Ectodermal cell (in vitro differentiated cells): ENCODE measurements around the gene ZC3H18.

Source experiments
- H3K27ac ChIP-seq: 2 replicates; pipeline ENCODE4 v1.7.0; 2013; ENCODE audit warnings: mild to moderate bottlenecking, low read depth, low read length; ENCODE audit not compliant: insufficient read depth, poor library complexity, severe bottlenecking
- H3K27me3 ChIP-seq: 2 replicates; pipeline ENCODE4 v1.7.0; 2013; ENCODE audit warnings: mild to moderate bottlenecking, low read length; ENCODE audit not compliant: insufficient read depth, control insufficient read depth, poor library complexity, severe bottlenecking
- H3K36me3 ChIP-seq: one replicate; pipeline ENCODE4 v1.7.0; 2013; ENCODE audit warnings: low read length; ENCODE audit not compliant: control insufficient read depth, insufficient read depth
- H3K4me1 ChIP-seq: one replicate; pipeline ENCODE4 v1.7.0; 2013; ENCODE audit warnings: low read length; ENCODE audit not compliant: control insufficient read depth, insufficient read depth
- H3K4me3 ChIP-seq: 2 replicates; pipeline ENCODE4 v1.7.0; 2013; ENCODE audit warnings: low read depth, low read length, control low read depth; ENCODE audit not compliant: insufficient read depth
- H3K9me3 ChIP-seq: 2 replicates; pipeline ENCODE4 v1.7.0; 2013; ENCODE audit warnings: mild to moderate bottlenecking, low read length, moderate library complexity; ENCODE audit not compliant: control insufficient read depth
- WGBS, 2 experiments: methylation state at CpG; one replicate each; pipeline ENCODE4 v1.1.7; 2013; ENCODE audit warnings: missing lambda C conversion rate in 2 of 2; 5-methylcytosine and 5-hydroxymethylcytosine counted together

The ZC3H18 gene

GRCh38 chr16:88616320-88616719 is 46.1 kb downstream of the ZC3H18 start:
- no peak overlapping the region for H3K27ac ChIP-seq
- 95% methylated on average over 13 of the region's 13 CpGs for WGBS, 2 experiments

GRCh38 chr16:88616736-88617135 is 46.5 kb downstream of the ZC3H18 start:
- WGBS, 2 experiments: 94 to 96% methylated on average over 12 of the region's 12 CpGs

More at GRCh38 chr16:88616320-88616719, 46.1 kb downstream of the ZC3H18 start:
- Histone ChIP-seq H3K4me3 (no peak overlapping the region), H3K36me3 (peaks cover 7% of the 10 kb centered on the region), H3K27me3 (no peaks in the 10 kb centered on the region), H3K9me3 (no peaks in the 10 kb centered on the region), H3K4me1 (no peaks in the 10 kb centered on the region)

GRCh38 chr16:88617268-88618031 is 47.2 kb downstream of the ZC3H18 start:
- Histone ChIP-seq H3K27me3 (no peaks in the 10 kb centered on the region), H3K36me3 (peaks cover 4% of the 10 kb centered on the region), H3K4me1 (no peaks in the 10 kb centered on the region), H3K27ac (no peak overlapping the region), H3K4me3 (no peak overlapping the region), H3K9me3 (no peaks in the 10 kb centered on the region)
- WGBS, 2 experiments: 89 to 92% methylated on average over 20 of the region's 20 CpGs

More at GRCh38 chr16:88616736-88617135, 46.5 kb downstream of the ZC3H18 start:
- no peaks in the 10 kb centered on the region for H3K4me1 ChIP-seq
- H3K27ac ChIP-seq: no peak overlapping the region
- no peak overlapping the region for H3K4me3 ChIP-seq
- peaks cover 5% of the 10 kb centered on the region for H3K36me3 ChIP-seq
- no peaks in the 10 kb centered on the region for H3K9me3 ChIP-seq
- H3K27me3 ChIP-seq: no peaks in the 10 kb centered on the region

GRCh38 chr16:88618182-88618955 is 48.2 kb downstream of the ZC3H18 start:
- Histone ChIP-seq H3K4me3 (no peak overlapping the region), H3K27me3 (no peaks in the 10 kb centered on the region), H3K27ac (no peak overlapping the region), H3K36me3 (peaks cover 12% of the 10 kb centered on the region), H3K4me1 (no peaks in the 10 kb centered on the region), H3K9me3 (no peaks in the 10 kb centered on the region)
- WGBS, 2 experiments: 89 to 91% methylated on average over 20 of the region's 20 CpGs

- H3K36me3 ChIP-seq: peaks cover 20% of the 10 kb centered on the region
- H3K27ac ChIP-seq: no peak overlapping the region
- no peak overlapping the region for H3K4me3 ChIP-seq
- no peaks in the 10 kb centered on the region for H3K27me3 ChIP-seq
- H3K9me3 ChIP-seq: no peaks in the 10 kb centered on the region
- 95 to 96% methylated on average over 19 of the region's 19 CpGs for WGBS, 2 experiments
- H3K4me1 ChIP-seq: no peaks in the 10 kb centered on the region
Measured at GRCh38 chr16:88618956-88619667, 48.9 kb downstream of the ZC3H18 start.

- 98% methylated on average over 14 of the region's 14 CpGs for WGBS, 2 experiments
- no peaks in the 10 kb centered on the region for H3K9me3 ChIP-seq
- no peaks in the 10 kb centered on the region for H3K4me1 ChIP-seq
- no peak overlapping the region for H3K4me3 ChIP-seq
- H3K27ac ChIP-seq: no peak overlapping the region
- no peaks in the 10 kb centered on the region for H3K27me3 ChIP-seq
- peaks cover 26% of the 10 kb centered on the region for H3K36me3 ChIP-seq
Measured at GRCh38 chr16:88619859-88620815, 49.9 kb downstream of the ZC3H18 start.

- H3K9me3 ChIP-seq: no peaks in the 10 kb centered on the region
- peaks cover 26% of the 10 kb centered on the region for H3K36me3 ChIP-seq
- H3K27ac ChIP-seq: no peak overlapping the region
- H3K4me1 ChIP-seq: no peaks in the 10 kb centered on the region
- H3K4me3 ChIP-seq: no peak overlapping the region
- no peaks in the 10 kb centered on the region for H3K27me3 ChIP-seq
- 95 to 96% methylated on average over 19 of the region's 19 CpGs for WGBS, 2 experiments
Measured at GRCh38 chr16:88622125-88622524, 51.9 kb downstream of the ZC3H18 start.

GRCh38 chr16:88622866-88623265 is 52.7 kb downstream of the ZC3H18 start:
- Histone ChIP-seq H3K27ac (no peak overlapping the region), H3K9me3 (no peaks in the 10 kb centered on the region), H3K4me1 (no peaks in the 10 kb centered on the region), H3K4me3 (no peak overlapping the region), H3K36me3 (peaks cover 26% of the 10 kb centered on the region), H3K27me3 (no peaks in the 10 kb centered on the region)
- 97% methylated on average over 29 of the region's 29 CpGs for WGBS, 2 experiments

- H3K27ac ChIP-seq: no peak overlapping the region
- no peaks in the 10 kb centered on the region for H3K27me3 ChIP-seq
- H3K4me3 ChIP-seq: no peak overlapping the region
- no peaks in the 10 kb centered on the region for H3K9me3 ChIP-seq
- whole genome bisulfite sequencing, 2 experiments: 93 to 96% methylated on average over 13 of the region's 13 CpGs
- no peaks in the 10 kb centered on the region for H3K4me1 ChIP-seq
- peaks cover 23% of the 10 kb centered on the region for H3K36me3 ChIP-seq
Measured at GRCh38 chr16:88623858-88624257, 53.7 kb downstream of the ZC3H18 start.
